Right lobe of liver (tissue), 6 donors: ENCODE data around the gene PEPD. TPM values are rescaled to one million over a fixed set of nuclear protein-coding genes. Genes with fewer than 3 reads are reported as not detected.

ENCODE experiments used
- ATAC-seq, 4 donors: fragments of 200-7000 bp; cut with Tn5 transposase; one replicate each; pipeline ENCODE4 v1.9.1; 2020; ENCODE audit warnings: mild to moderate bottlenecking in 4 of 4, moderate library complexity in 4 of 4
- DNase-seq, 3 donors: peaks; one replicate each; pipeline ENCODE4 v3.0.0-alpha.2; 2020
- H3K27ac ChIP-seq, 3 donors: fragments of 200-600 bp; one replicate each; pipeline ENCODE4 v1.8.0; 2022
- H3K27me3 ChIP-seq, 2 donors: fragments of 200-600 bp; one replicate each; pipeline ENCODE4 v1.8.0; 2022
- H3K36me3 ChIP-seq, 4 donors: fragments of 200-600 bp; sonication (generic) in 1 of 4; one replicate each; pipeline versions ENCODE4 v1.5.1 to v1.8.0; 2017 to 2022; ENCODE audit warnings: control low read depth in 1 of 4
- H3K4me1 ChIP-seq, 4 donors: fragments of 200-600 bp; sonication (generic) in 1 of 4; one replicate each; pipeline versions ENCODE4 v1.5.1 to v1.8.0; 2017 to 2022; ENCODE audit warnings: control low read depth in 1 of 4
- H3K4me3 ChIP-seq, 3 donors: fragments of 200-600 bp; one replicate each; pipeline ENCODE4 v1.8.0; 2022
- H3K9me3 ChIP-seq, 4 donors: fragments of 200-600 bp; sonication (generic) in 1 of 4; one replicate each; pipeline versions ENCODE4 v1.5.1 to v1.8.0; 2017 to 2022; ENCODE audit warnings: control low read depth in 1 of 4
- CTCF ChIP-seq, 4 donors: fragments of 200-600 bp in 3 of 4; fragments of 450-650 bp in 1 of 4; IDR thresholded peaks; one replicate each; pipeline versions ENCODE4 v1.5.1 to v1.8.0; 2016 to 2022; ENCODE audit warnings: antibody characterized with exemption in 4 of 4, mild to moderate bottlenecking in 2 of 4
- POLR2A ChIP-seq: fragments of 450-650 bp; IDR thresholded peaks from one replicate; pipeline ENCODE4 v1.6.1; 2017; ENCODE audit warnings: antibody characterized with exemption, mild to moderate bottlenecking
- WGBS: methylation state at CpG from one replicate; pipeline ENCODE4 v1.1.6; 2018; ENCODE audit warnings: low coverage, low lambda C conversion rate; ENCODE audit not compliant: insufficient coverage; ENCODE audit errors: missing lambda C conversion rate; 5-methylcytosine and 5-hydroxymethylcytosine counted together
- intact Hi-C, 2 donors: fragments of 100-400 bp; cut with DNase I; formaldehyde crosslinking; loops; one replicate each; pipeline versions ENCODE4 v1.11.2 to v1.14.1; 2022
- total RNA-seq, 6 experiments: library from RNA; depleted of rRNA in 2 of 6; stranded (reverse); fragments of >200 nt in 2 of 6; fragmentation: NEBNext Ultra II Directional in 3 of 6; extraction: Animal tissue kit (Norgen Biotek cat#: 25700) in 3 of 6; gene quantifications; one replicate each; pipeline versions ENCODE4 v1.1.0 to v1.2.4, GENCODE V29; 2016 to 2023
- donor health status: DM: no; HTN: yes; CAD: no.
- donor health status: DM: no; HTN: no; CAD: no.
- donor health status: DM: no; HTN: no; CAD: no.
- donor health status: DM: no; HTN: yes; CAD: no.
- donor health status: DM: no; HTN: yes; CAD: no.

PEPD gene
- total RNA-seq, 6 experiments from 2014 or later, result 121 to 261 (median 167) TPM

- Histone ChIP-seq H3K4me1 (peaks cover 0 to 19% (median 8%) of the 10 kb centered on the region in 4 donors), H3K27me3 (no peaks in the 10 kb centered on the region), H3K9me3 (no peaks in the 10 kb centered on the region), H3K27ac (no peak overlapping the region), H3K36me3 (peaks cover 0 to 3% (median 0%) of the 10 kb centered on the region in 4 donors), H3K4me3 (no peak overlapping the region)
- TF ChIP-seq CTCF (IDR thresholded peaks at IDR 0.05) (no peak), POLR2A (no peak)
- DNase-seq, result peak in 2 of 3 donors; percentile 37 to 47
- no peak for ATAC-seq
- intact Hi-C loops, result no loop called here
- WGBS, result 99% methylated on average over 13 of the region's 32 CpGs
Measured at GRCh38 chr19:33443638-33444561, 77.7 kb downstream of the PEPD start.

GRCh38 chr19:33442706-33443105 is 78.9 kb downstream of the PEPD start:
- DNase-seq (peak in 2 of 3 donors; percentile 37 to 38), ATAC-seq (no peak)
- Histone ChIP-seq H3K9me3 (no peaks in the 10 kb centered on the region), H3K27me3 (no peaks in the 10 kb centered on the region), H3K4me3 (no peak overlapping the region), H3K4me1 (peaks cover 0 to 30% (median 12%) of the 10 kb centered on the region in 4 donors), H3K27ac (no peak overlapping the region), H3K36me3 (peaks cover 0 to 3% (median 0%) of the 10 kb centered on the region in 4 donors)
- intact Hi-C loops, result no loop called here
- WGBS, result 95% methylated on average over 6 of the region's 9 CpGs
- TF ChIP-seq CTCF (IDR thresholded peaks at IDR 0.05) (no peak), POLR2A (no peak)

GRCh38 chr19:33441828-33442227 is 79.8 kb downstream of the PEPD start:
- ATAC-seq (peak in 1 of 4 donors; percentile 2), DNase-seq (peak in 2 of 3 donors; percentile 61 to 64)
- Histone ChIP-seq H3K4me3 (no peak overlapping the region), H3K36me3 (peaks cover 0 to 3% (median 0%) of the 10 kb centered on the region in 4 donors), H3K9me3 (no peaks in the 10 kb centered on the region), H3K27ac (peak overlapping the region in 1 of 3 donors; percentile 38), H3K4me1 (peaks cover 0 to 37% (median 17%) of the 10 kb centered on the region in 4 donors), H3K27me3 (no peaks in the 10 kb centered on the region)
- intact Hi-C loops, result no loop called here
- 64% methylated on average over 3 of the region's 3 CpGs for WGBS
- TF ChIP-seq CTCF (IDR thresholded peaks at IDR 0.05) (no peak), POLR2A (no peak)

GRCh38 chr19:33441277-33441699 is 80.3 kb downstream of the PEPD start:
- no peaks in the 10 kb centered on the region for H3K27me3 ChIP-seq
- TF ChIP-seq POLR2A, result no peak
- TF ChIP-seq CTCF (IDR thresholded peaks at IDR 0.05), result no peak
- H3K27ac ChIP-seq, result peak overlapping the region in 1 of 3 donors; percentile 38
- peaks cover 0 to 3% (median 0%) of the 10 kb centered on the region in 4 donors for H3K36me3 ChIP-seq
- no peak overlapping the region for H3K4me3 ChIP-seq
- WGBS, result 78% methylated on average over 5 of the region's 11 CpGs
- intact Hi-C loops, result no loop called here
- ATAC-seq, result no peak
- no peaks in the 10 kb centered on the region for H3K9me3 ChIP-seq
- H3K4me1 ChIP-seq, result peaks cover 0 to 40% (median 20%) of the 10 kb centered on the region in 4 donors
- peak in 2 of 3 donors; percentile 34 to 39 for DNase-seq
